GM12892 (cell line): ENCODE measurements around the gene VWC2.

Experiments used
- POLR2A ChIP-seq: IDR thresholded peaks from 2 replicates; pipeline ENCODE4 v1.6.1; 2011; ENCODE audit warnings: low read depth, low read length, control low read depth
- POLR2AphosphoS5 ChIP-seq: IDR thresholded peaks from 2 replicates; pipeline ENCODE4 v1.6.1; 2011; ENCODE audit warnings: low read depth, low read length, control low read depth

DNA sequence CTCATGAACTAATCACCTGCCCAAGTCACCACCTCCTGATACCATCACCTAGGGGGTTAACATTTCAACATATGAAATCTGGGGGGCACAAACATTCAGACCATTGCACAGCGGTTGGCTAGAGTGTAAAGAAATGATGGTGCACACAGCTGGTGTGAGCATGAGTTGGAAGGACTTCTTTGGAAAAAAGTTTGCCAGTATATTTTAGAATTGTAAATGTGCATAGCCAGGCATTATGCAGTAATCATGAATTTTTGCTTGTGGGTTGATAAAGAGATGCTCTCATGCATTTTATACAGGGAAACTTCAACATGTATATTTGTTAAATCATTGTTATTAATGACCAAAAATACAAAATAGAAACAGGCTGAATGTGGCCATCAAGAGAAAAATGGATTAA is 100.0 kb downstream of the VWC2 start:
- TF ChIP-seq POLR2A (no peak), POLR2AphosphoS5 (no peak)
